GM12878 (cell line): ENCODE data around the gene CCDC87. TPM values are rescaled to one million over a fixed set of nuclear protein-coding genes. Genes with fewer than 3 reads are reported as not detected.

Source experiments
- ATAC-seq: fragments of 200-7000 bp; cut with Tn5 transposase; 3 replicates; pipeline ENCODE4 v1.9.1; 2020; ENCODE audit warnings: mild to moderate bottlenecking, moderate library complexity
- BruUV-seq: library from RNA; stranded (reverse); fragments of 400-500 nt; replicated peaks from 2 replicates; lab custom pipeline; 2021; lab: Mats Ljungman, UMichigan
- CTCF ChIA-PET: fragments of 300-600 bp; sonication (Branson Sonifier 250); formaldehyde crosslinking; extraction: SDS; loops from one replicate; lab custom pipeline; 2021; ENCODE audit warnings: inconsistent platforms; lab: Yijun Ruan, JAX
- POLR2A ChIA-PET: fragments of 350-600 bp; formaldehyde crosslinking; extraction: SDS; loops from one replicate; lab custom pipeline; 2021; ENCODE audit warnings: inconsistent platforms; lab: Charles Lee
- RAD21 ChIA-PET: fragments of 300-600 bp; sonication (Branson Sonifier 250); formaldehyde crosslinking; loops from one replicate; lab custom pipeline; 2023; ENCODE audit warnings: antibody characterized with exemption; ENCODE audit not compliant: unreplicated experiment; lab: Charles Lee
- SMC1A ChIA-PET: fragments of 300-600 bp; sonication (Branson Sonifier 250); formaldehyde crosslinking; loops from one replicate; lab custom pipeline; 2023; ENCODE audit not compliant: unreplicated experiment, uncharacterized antibody; lab: Charles Lee
- DNase-seq: peaks from one replicate; pipeline ENCODE4 v3.0.0-alpha.2; 2011; ENCODE audit warnings: low read depth, low spot score
- FAIRE-seq: peaks from 3 replicates; lab custom pipeline; 2011; peaks lifted over from hg19 to GRCh38; lab: Jason Lieb, UNC
- H2AFZ ChIP-seq: 2 replicates; pipeline ENCODE4 v1.6.0; 2011; ENCODE audit warnings: low read depth, low read length, control low read depth; ENCODE audit not compliant: control insufficient read depth
- H3K27ac ChIP-seq: 2 replicates; pipeline ENCODE4 v1.5.1; 2011; ENCODE audit warnings: control low read depth; ENCODE audit not compliant: control insufficient read depth, insufficient read depth
- H3K27me3 ChIP-seq, 2 experiments: replicated peaks in 1 of 2; 2 replicates each; pipeline versions ENCODE4 v1.6.0 to v1.6.1; 2011; ENCODE audit warnings: low read length in 1 of 2; ENCODE audit not compliant: control insufficient read depth in 2 of 2, insufficient read depth in 2 of 2
- H3K36me3 ChIP-seq, 2 experiments: 2 replicates each; pipeline ENCODE4 v1.5.1; 2011; ENCODE audit warnings: low read length in 1 of 2; ENCODE audit not compliant: control insufficient read depth in 2 of 2, insufficient read depth in 2 of 2
- H3K4me1 ChIP-seq: 2 replicates; pipeline ENCODE4 v1.6.1; 2011; ENCODE audit warnings: mild to moderate bottlenecking, low read length, moderate library complexity, mixed read lengths; ENCODE audit not compliant: control insufficient read depth, insufficient read depth
- H3K4me2 ChIP-seq: 2 replicates; pipeline ENCODE4 v1.6.0; 2011; ENCODE audit warnings: control low read depth; ENCODE audit not compliant: control insufficient read depth, insufficient read depth
- H3K4me3 ChIP-seq: fragments of 200-600 bp; sonication (generic); 2 replicates; pipeline ENCODE4 v1.5.1; 2016
- H3K79me2 ChIP-seq: 2 replicates; pipeline ENCODE4 v1.6.0; 2011; ENCODE audit warnings: low read length; ENCODE audit not compliant: control insufficient read depth, insufficient read depth
- H3K9ac ChIP-seq: 2 replicates; pipeline ENCODE4 v1.8.0; 2011; ENCODE audit warnings: low read length, control low read depth, mixed read lengths; ENCODE audit not compliant: control insufficient read depth, insufficient read depth
- H3K9me3 ChIP-seq: replicated peaks from 3 replicates; pipeline ENCODE4 v1.5.1; 2011; ENCODE audit warnings: mild to moderate bottlenecking, low read length; ENCODE audit not compliant: control insufficient read depth, insufficient read depth
- H4K20me1 ChIP-seq: 2 replicates; pipeline ENCODE4 v1.6.0; 2011; ENCODE audit not compliant: control insufficient read depth, insufficient read depth
- IKZF1 ChIP-seq: fragments of 450-650 bp; conservative IDR thresholded peaks from 2 replicates; pipeline ENCODE4 v1.6.1; 2017; ENCODE audit warnings: antibody characterized with exemption, mild to moderate bottlenecking
- IKZF2 ChIP-seq, 2 experiments: fragments of 450-650 bp; IDR thresholded peaks; 2 replicates each; pipeline ENCODE4 v1.6.1; 2017; ENCODE audit warnings: mild to moderate bottlenecking in 2 of 2, moderate library complexity in 2 of 2
- SKIL ChIP-seq: fragments of 450-650 bp; IDR thresholded peaks from 2 replicates; pipeline ENCODE4 v1.6.1; 2017; ENCODE audit warnings: mild to moderate bottlenecking, low read depth, inconsistent platforms; ENCODE audit not compliant: poor library complexity, severe bottlenecking
- SPI1 ChIP-seq: IDR thresholded peaks from 2 replicates; pipeline ENCODE4 v1.6.1; 2011; ENCODE audit warnings: low read depth, mild to moderate bottlenecking, low read length, moderate library complexity, borderline replicate concordance; ENCODE audit not compliant: insufficient read depth
- WGBS: methylation state at CpG from one replicate; pipeline ENCODE4 v1.1.6; 2016; ENCODE audit warnings: low lambda C conversion rate; ENCODE audit not compliant: insufficient replicate concordance, insufficient coverage; ENCODE audit errors: missing lambda C conversion rate; 5-methylcytosine and 5-hydroxymethylcytosine counted together
- in situ Hi-C: fragments of 300-500 bp; cut with MboI; formaldehyde crosslinking; loops from 9 replicates; pipeline ENCODE4 v1.14.3; 2018; ENCODE audit warnings: mixed read lengths
- intact Hi-C: fragments of 100-400 bp; cut with micrococcal nuclease; formaldehyde crosslinking; loops from one replicate; pipeline ENCODE4 v1.14.2; 2022; ENCODE audit not compliant: unreplicated experiment
- polyA plus RNA-seq, 11 experiments: library from polyadenylated mRNA; depleted of rRNA in 4 of 11; unstranded in 6 of 11; stranded (reverse) in 5 of 11; fragments of >200 nt; fragmentation: Nextera tagmentation in 4 of 11; fragmentation: Illumina TruSeq in 1 of 11; extraction: Ambion mirVana in 4 of 11; extraction: Trizol in 1 of 11; gene quantifications; 1 replicate in 1 of 11; 2 replicates in 10 of 11; pipeline versions ENCODE4 v1.2.1 to v1.2.3, GENCODE V29; 2011 to 2016; ENCODE audit warnings: inconsistent platforms in 2 of 11, missing spikeins in 2 of 11, low read depth in 1 of 11
- total RNA-seq, 4 experiments: library from RNA; depleted of rRNA in 3 of 4; stranded (reverse); fragments of >200 nt in 3 of 4; fragmentation: Illumina TruSeq in 1 of 4; extraction: Trizol in 1 of 4; gene quantifications; 2 replicates each; pipeline versions ENCODE4 v1.2.1 to v1.2.3, GENCODE V29; 2013 to 2021

The CCDC87 gene
- total and polyA plus RNA-seq, 10 of the 15 experiments (the other 5 are each of a cell fraction or from before 2014, with no cell fraction given): 0.02 to 0.17 (median 0.09) TPM; not detected in 3

- Histone ChIP-seq H3K4me2 (no peak overlapping the region), H3K79me2 (peaks cover 3% of the 10 kb centered on the region), H3K27ac (no peak overlapping the region), H3K4me3 (no peak overlapping the region), H3K4me1 (peaks cover 7% of the 10 kb centered on the region; the same call in 1 of the 2 replicates), H3K27me3 (no peaks in the 10 kb centered on the region), H3K9me3 (no peaks in the 10 kb centered on the region), H4K20me1 (no peaks in the 10 kb centered on the region), H3K36me3 (peaks cover 0 to 9% of the 10 kb centered on the region in 2 experiments; a peak in 3 of 4 replicates), H3K9ac (no peak overlapping the region), H2AFZ (no peak overlapping the region)
- CTCF ChIA-PET: interaction anchor here (2.1 kb wide), 1 partner anchor 9 kb away, joined by 4 read pairs; no protein-coding TSS in a partner anchor
- intact Hi-C loops: no loop called here
- SMC1A ChIA-PET: interaction anchor here (0.9 to 1.0 kb wide), 2 partner anchors 12 to 21 kb away, joined by 3 read pairs; no protein-coding TSS in a partner anchor
- DNase-seq: no peak
- no peak for TF ChIP-seq SKIL
- TF ChIP-seq IKZF1: 0 out of 2 replicates have a peak, but pooled peaks have one; percentile 15
- no peak for TF ChIP-seq IKZF2 (IDR thresholded peaks at IDR 0.05)
- TF ChIP-seq SPI1: peak; percentile 49; the same call in 1 of the 2 replicates
- RAD21 ChIA-PET: no interaction called here
- 73% methylated on average over 4 of the region's 4 CpGs for WGBS
- BruUV-seq: no TSS peak
- in situ Hi-C loops: no loop called here
- POLR2A ChIA-PET: interaction anchor here (0.9 to 2.4 kb wide), 3 partner anchors 9 to 16 kb away, joined by 4 to 7 read pairs (median 6); partner anchors contain the start of genes CCDC87 and RBM14
- FAIRE-seq: no peak
- ATAC-seq: no peak
Measured at GRCh38 chr11:66600631-66601233, 7.9 kb upstream of the CCDC87 start.
